ENCODE measurements around the gene TSPAN9.

GRCh38 chr12:3197131-3197818 lies 120.1 kb downstream of the TSPAN9 start:
- TF ChIP-seq CTCF (IDR thresholded peaks at IDR 0.05) = no peak
- TF ChIP-seq EZH2 (IDR thresholded peaks at IDR 0.05) = no peak
- no peak for TF ChIP-seq EZH2phosphoT487 (IDR thresholded peaks at IDR 0.05)
